H1 (cell line): ENCODE data around the gene NUAK1. TPM values are rescaled to one million over a fixed set of nuclear protein-coding genes. Genes with fewer than 3 reads are reported as not detected.

Source experiments
- CTCF ChIA-PET: fragments of 300-600 bp; sonication (Branson Sonifier 250); formaldehyde crosslinking; loops from one replicate; lab custom pipeline; 2021; ENCODE audit not compliant: partially characterized antibody; lab: Charles Lee
- POLR2A ChIA-PET: fragments of 300-600 bp; sonication (Branson Sonifier 250); formaldehyde crosslinking; loops from one replicate; lab custom pipeline; 2021; ENCODE audit warnings: inconsistent platforms; ENCODE audit not compliant: partially characterized antibody; lab: Charles Lee
- DNase-seq, 2 experiments: peaks; one replicate each; pipeline versions ENCODE4 v3.0.0 to v3.0.0-alpha.2; 2010 to 2022; ENCODE audit warnings: low spot score in 2 of 2, low read depth in 1 of 2, mixed read lengths in 1 of 2
- FAIRE-seq: peaks from 2 replicates; lab custom pipeline; 2011; peaks lifted over from hg19 to GRCh38; lab: Jason Lieb, UNC
- H2AFZ ChIP-seq: 2 replicates; pipeline ENCODE4 v1.8.1; 2012; ENCODE audit warnings: low read length, inconsistent platforms
- H2AK5ac ChIP-seq: 2 replicates; pipeline ENCODE4 v1.6.1; 2013; ENCODE audit warnings: low read depth, low read length
- H2BK120ac ChIP-seq: replicated peaks from 2 replicates; pipeline ENCODE3; 2013; ENCODE audit warnings: low read depth, low read length, inconsistent platforms
- H2BK12ac ChIP-seq: 2 replicates; pipeline ENCODE4 v1.6.1; 2013; ENCODE audit warnings: low read depth, low read length
- H2BK15ac ChIP-seq: 2 replicates; pipeline ENCODE4 v1.6.1; 2013; ENCODE audit warnings: low read length
- H2BK20ac ChIP-seq: 2 replicates; pipeline ENCODE4 v1.6.1; 2013; ENCODE audit warnings: low read length
- H2BK5ac ChIP-seq: 2 replicates; pipeline ENCODE4 v1.6.1; 2013; ENCODE audit warnings: low read depth, low read length
- H3K14ac ChIP-seq: 2 replicates; pipeline ENCODE4 v1.6.1; 2013; ENCODE audit warnings: inconsistent platforms; ENCODE audit not compliant: insufficient read length
- H3K18ac ChIP-seq: 2 replicates; pipeline ENCODE4 v1.6.1; 2013; ENCODE audit warnings: low read length; ENCODE audit errors: extremely low read depth
- H3K23ac ChIP-seq: 2 replicates; pipeline ENCODE4 v1.6.1; 2013; ENCODE audit warnings: inconsistent platforms; ENCODE audit not compliant: insufficient read length
- H3K23me2 ChIP-seq: 2 replicates; pipeline ENCODE4 v1.6.1; 2013; ENCODE audit warnings: low read depth, low read length
- H3K27ac ChIP-seq: 2 replicates; pipeline ENCODE4 v1.6.1; 2011; ENCODE audit warnings: low read depth, low read length, inconsistent platforms
- H3K27me3 ChIP-seq, 4 experiments: replicated peaks in 1 of 4; 1 replicate in 1 of 4; 2 replicates in 3 of 4; pipeline versions ENCODE4 v1.6.1 to v1.8.1; 2011 to 2013; ENCODE audit warnings: low read length in 3 of 4, mild to moderate bottlenecking in 3 of 4, inconsistent platforms in 2 of 4, mixed read lengths in 2 of 4, moderate library complexity in 1 of 4; ENCODE audit not compliant: control insufficient read depth in 3 of 4, insufficient read depth in 3 of 4; ENCODE audit errors: extremely low read depth in 1 of 4
- H3K36me3 ChIP-seq, 4 experiments: 2 replicates each; pipeline versions ENCODE4 v1.6.1 to v1.8.1; 2011 to 2013; ENCODE audit warnings: mild to moderate bottlenecking in 4 of 4, low read length in 3 of 4, moderate library complexity in 2 of 4, control low read depth in 1 of 4, inconsistent platforms in 1 of 4; ENCODE audit not compliant: insufficient read depth in 4 of 4, control insufficient read depth in 2 of 4
- H3K4ac ChIP-seq: replicated peaks from 2 replicates; pipeline ENCODE3; 2013; ENCODE audit warnings: low read length, low read depth, mixed read lengths, inconsistent platforms; ENCODE audit not compliant: insufficient read length
- H3K4me1 ChIP-seq, 4 experiments: replicated peaks in 1 of 4; 1 replicate in 1 of 4; 2 replicates in 3 of 4; pipeline versions ENCODE4 v1.6.1 to v1.8.1; 2011 to 2013; ENCODE audit warnings: low read length in 3 of 4, inconsistent platforms in 2 of 4, mixed read lengths in 1 of 4; ENCODE audit not compliant: insufficient read depth in 4 of 4, control insufficient read depth in 3 of 4
- H3K4me2 ChIP-seq, 2 experiments: 2 replicates each; pipeline versions ENCODE4 v1.6.1 to v1.8.1; 2011 to 2013; ENCODE audit warnings: low read depth in 2 of 2, low read length in 2 of 2, control low read depth in 1 of 2, inconsistent platforms in 1 of 2, mild to moderate bottlenecking in 1 of 2; ENCODE audit not compliant: insufficient read depth in 1 of 2
- H3K4me3 ChIP-seq, 4 experiments: fragments of 200-600, 300-600 bp in 1 of 4; sonication (generic), shearing (Covaris generic), sonication (Bioruptor Twin) in 1 of 4; 2 replicates each; pipeline versions ENCODE4 v1.5.1 to v1.8.1; 2011 to 2016; ENCODE audit warnings: low read length in 4 of 4, low read depth in 3 of 4, control low read depth in 2 of 4, inconsistent platforms in 2 of 4, mild to moderate bottlenecking in 2 of 4, mixed read lengths in 1 of 4, moderate library complexity in 1 of 4; ENCODE audit not compliant: insufficient read depth in 2 of 4; ENCODE audit errors: extremely low read depth in 1 of 4
- H3K56ac ChIP-seq: replicated peaks from 2 replicates; pipeline ENCODE3; 2013; ENCODE audit warnings: low read depth, mild to moderate bottlenecking, mixed read lengths, low read length, inconsistent platforms; ENCODE audit not compliant: insufficient read length
- H3K79me1 ChIP-seq: 2 replicates; pipeline ENCODE4 v1.6.1; 2013; ENCODE audit warnings: low read depth, low read length, control low read depth
- H3K79me2 ChIP-seq, 2 experiments: 2 replicates each; pipeline versions ENCODE4 v1.6.1 to v1.8.1; 2012 to 2013; ENCODE audit warnings: low read length in 2 of 2, mild to moderate bottlenecking in 2 of 2, inconsistent platforms in 1 of 2; ENCODE audit not compliant: insufficient read depth in 2 of 2, control insufficient read depth in 1 of 2
- H3K9ac ChIP-seq, 4 experiments: replicated peaks in 1 of 4; 1 replicate in 1 of 4; 2 replicates in 3 of 4; pipeline versions ENCODE4 v1.6.1 to v1.8.1; 2011 to 2013; ENCODE audit warnings: low read depth in 3 of 4, low read length in 3 of 4, control low read depth in 2 of 4, mild to moderate bottlenecking in 2 of 4, moderate library complexity in 2 of 4, inconsistent platforms in 1 of 4; ENCODE audit errors: extremely low read depth in 1 of 4
- H3K9me3 ChIP-seq, 2 experiments: 2 replicates each; pipeline versions ENCODE4 v1.6.1 to v1.8.1; 2012 to 2013; ENCODE audit warnings: mild to moderate bottlenecking in 2 of 2, moderate library complexity in 2 of 2, control low read depth in 1 of 2, inconsistent platforms in 1 of 2, low read depth in 1 of 2, low read length in 1 of 2, mixed read lengths in 1 of 2; ENCODE audit not compliant: insufficient read depth in 2 of 2
- H4K20me1 ChIP-seq, 2 experiments: replicated peaks in 1 of 2; 2 replicates each; pipeline versions ENCODE3 to v1.8.1; 2011 to 2013; ENCODE audit warnings: inconsistent platforms in 2 of 2, low read length in 2 of 2, mild to moderate bottlenecking in 1 of 2; ENCODE audit not compliant: insufficient read depth in 2 of 2, control insufficient read depth in 1 of 2
- H4K5ac ChIP-seq: 2 replicates; pipeline ENCODE4 v1.6.1; 2013; ENCODE audit warnings: low read length, low read depth, mixed read lengths, inconsistent platforms; ENCODE audit not compliant: insufficient read length
- H4K8ac ChIP-seq: 2 replicates; pipeline ENCODE4 v1.8.0; 2013; ENCODE audit warnings: mild to moderate bottlenecking, moderate library complexity, low read length, inconsistent platforms; ENCODE audit not compliant: insufficient read depth; ENCODE audit errors: extremely low read depth
- H4K91ac ChIP-seq: replicated peaks from 2 replicates; pipeline ENCODE3; 2013; ENCODE audit warnings: low read length, mixed read lengths, inconsistent platforms; ENCODE audit not compliant: insufficient read length
- CEBPB ChIP-seq: IDR thresholded peaks from 2 replicates; pipeline ENCODE4 v1.6.1; 2012; ENCODE audit warnings: low read depth, low read length
- KDM5A ChIP-seq: fragments of 200-600 bp; IDR thresholded peaks from 2 replicates; pipeline ENCODE4 v1.7.1; 2012; ENCODE audit warnings: mild to moderate bottlenecking, low read length, inconsistent platforms, mixed read lengths
- NRF1 ChIP-seq: IDR thresholded peaks from 2 replicates; pipeline ENCODE4 v1.6.1; 2011; ENCODE audit warnings: mild to moderate bottlenecking, low read depth, low read length, improper control_type of control experiment
- POLR2AphosphoS5 ChIP-seq: IDR thresholded peaks from 2 replicates; pipeline ENCODE4 v1.6.1; 2011; ENCODE audit warnings: low read depth, low read length
- RAD21 ChIP-seq, 2 experiments: IDR thresholded peaks in 1 of 2; conservative IDR thresholded peaks in 1 of 2; 2 replicates each; pipeline ENCODE4 v1.6.1; 2011; ENCODE audit warnings: low read depth in 2 of 2, low read length in 2 of 2, improper control_type of control experiment in 1 of 2, inconsistent platforms in 1 of 2, mild to moderate bottlenecking in 1 of 2, moderate library complexity in 1 of 2
- RXRA ChIP-seq: IDR thresholded peaks from 2 replicates; pipeline ENCODE4 v1.6.1; 2011; ENCODE audit warnings: low read depth, mild to moderate bottlenecking, low read length, moderate library complexity; ENCODE audit not compliant: insufficient read depth
- SIN3A ChIP-seq, 2 experiments: IDR thresholded peaks in 1 of 2; conservative IDR thresholded peaks in 1 of 2; 2 replicates each; pipeline ENCODE4 v1.6.1; 2011 to 2012; ENCODE audit warnings: low read length in 2 of 2, improper control_type of control experiment in 1 of 2, low read depth in 1 of 2, mild to moderate bottlenecking in 1 of 2
- TAF1 ChIP-seq: IDR thresholded peaks from 2 replicates; pipeline ENCODE4 v1.6.1; 2011; ENCODE audit warnings: mild to moderate bottlenecking, low read depth, low read length
- TEAD4 ChIP-seq: IDR thresholded peaks from 2 replicates; pipeline ENCODE4 v1.6.1; 2012; ENCODE audit warnings: low read depth, low read length, inconsistent platforms, mixed read lengths
- ZNF274 ChIP-seq: IDR thresholded peaks from 2 replicates; pipeline ENCODE4 v1.7.0; 2012; ENCODE audit warnings: low read length, borderline replicate concordance; ENCODE audit errors: extremely low read depth
- WGBS, 2 experiments: shearing (Covaris generic) in 1 of 2; methylation state at CpG; one replicate each; pipeline versions ENCODE4 v1.1.6 to v1.1.7; 2013 to 2015; ENCODE audit warnings: low lambda C conversion rate in 2 of 2, mixed read lengths in 2 of 2, inconsistent platforms in 1 of 2, low coverage in 1 of 2, missing lambda C conversion rate in 1 of 2; ENCODE audit not compliant: insufficient replicate concordance in 2 of 2, insufficient coverage in 1 of 2, insufficient read length in 1 of 2; ENCODE audit errors: extremely low coverage in 1 of 2, missing lambda C conversion rate in 1 of 2; 5-methylcytosine and 5-hydroxymethylcytosine counted together
- polyA plus RNA-seq, 7 experiments: library from polyadenylated mRNA; depleted of rRNA in 3 of 7; stranded (reverse) in 5 of 7; unstranded in 2 of 7; fragments of >200 nt in 5 of 7; fragments of 200-250 nt in 2 of 7; gene quantifications; 1 replicate in 5 of 7; 2 replicates in 1 of 7; 4 replicates in 1 of 7; pipeline versions ENCODE4 v1.2.1 to v1.2.3, GENCODE V29; 2011 to 2013; ENCODE audit warnings: missing spikeins in 2 of 7, mixed read lengths in 2 of 7
- total RNA-seq: library from RNA; stranded (reverse); fragmentation: NEBNext Ultra II Directional; extraction: Animal tissue kit (Norgen Biotek cat#: 25700); gene quantifications from 2 replicates; pipeline ENCODE4 v1.2.1, GENCODE V29; 2021

Gene NUAK1
- total and polyA plus RNA-seq, 2 of the 8 experiments (the other 6 are each of a cell fraction or from before 2014, with no cell fraction given): 6.7 to 18.2 TPM

DNA sequence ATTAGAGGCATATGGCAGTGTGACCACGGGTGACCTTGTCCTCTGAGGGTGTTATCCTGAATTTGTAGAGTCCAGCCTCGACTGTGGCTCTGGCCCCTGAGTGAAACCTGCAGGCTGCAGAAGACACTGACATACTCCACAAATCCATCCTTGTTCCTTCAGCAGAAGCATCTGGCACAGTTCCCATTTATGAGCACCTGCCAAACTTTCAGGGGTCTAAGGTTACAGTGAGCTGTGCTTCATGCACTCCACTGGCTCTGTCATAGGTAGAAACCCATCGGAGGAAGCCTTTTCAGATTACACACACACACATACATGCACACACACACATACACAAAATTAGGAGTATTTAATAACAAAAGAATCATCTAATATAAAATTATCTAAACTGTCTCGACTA, 13.6 kb upstream of the NUAK1 start:
- H2BK5ac ChIP-seq: no peak overlapping the region
- no peak overlapping the region for H2AFZ ChIP-seq
- H2BK120ac ChIP-seq: no peak overlapping the region
- H3K9me3 ChIP-seq: no peaks in the 10 kb centered on the region
- no peak overlapping the region for H3K4ac ChIP-seq
- H3K9ac ChIP-seq: no peak overlapping the region
- H3K4me3 ChIP-seq: no peak overlapping the region
- no peak overlapping the region for H3K4me2 ChIP-seq
- no peak overlapping the region for H2BK15ac ChIP-seq
- CTCF ChIA-PET: interaction anchor here (0.8 to 4.3 kb wide), 3 partner anchors 11 to 72 kb away, joined by 5 to 16 read pairs (median 5); no protein-coding TSS in a partner anchor
- H4K5ac ChIP-seq: no peak overlapping the region
- no peak overlapping the region for H2AK5ac ChIP-seq
- no peak overlapping the region for H4K8ac ChIP-seq
- DNase-seq (no peak), FAIRE-seq (no peak)
- H2BK12ac ChIP-seq: no peak overlapping the region
- POLR2A ChIA-PET: interaction anchor here (1.7 kb wide), 1 partner anchor 11 kb away, joined by 4 read pairs; no protein-coding TSS in a partner anchor
- 91% methylated on average over 4 of the region's 4 CpGs; no CpG with 5 or more reads in 1 of the 2 experiments for WGBS, 2 experiments
- H3K14ac ChIP-seq: no peak overlapping the region
- no peaks in the 10 kb centered on the region for H3K23me2 ChIP-seq
- H3K23ac ChIP-seq: no peak overlapping the region
- H4K91ac ChIP-seq: no peak overlapping the region
- H3K18ac ChIP-seq: no peak overlapping the region
- peaks cover 0 to 3% (median 0%) of the 10 kb centered on the region in 4 experiments; a peak in 1 of 7 replicates for H3K4me1 ChIP-seq
- H3K56ac ChIP-seq: no peak overlapping the region
- H3K79me1 ChIP-seq: no peaks in the 10 kb centered on the region
- no peak overlapping the region for H2BK20ac ChIP-seq
- H3K27ac ChIP-seq: no peak overlapping the region
- no peaks in the 10 kb centered on the region for H3K79me2 ChIP-seq
- H4K20me1 ChIP-seq: no peaks in the 10 kb centered on the region
- H3K27me3 ChIP-seq: no peaks in the 10 kb centered on the region
- no peaks in the 10 kb centered on the region for H3K36me3 ChIP-seq
- TF ChIP-seq RAD21 (IDR thresholded peaks at IDR 0.05 in 1 of 2, conservative IDR thresholded peaks at IDR 0.05 in 1 of 2; ENCODE audit: low read depth in 2 of 2, low read length in 2 of 2): no peak
- TF ChIP-seq POLR2AphosphoS5: no peak
- TF ChIP-seq NRF1: no peak
- no peak for TF ChIP-seq SIN3A (conservative IDR thresholded peaks at IDR 0.05 in 1 of 2, IDR thresholded peaks at IDR 0.05 in 1 of 2; ENCODE audit: low read depth in 1 of 2, low read length in 2 of 2)
- no peak for TF ChIP-seq CEBPB
- no peak for TF ChIP-seq ZNF274
- no peak for TF ChIP-seq TEAD4
- TF ChIP-seq TAF1: no peak
- TF ChIP-seq RXRA: no peak
- TF ChIP-seq KDM5A: no peak
